Upper lobe of left lung (tissue), 6 donors: Measurements from ENCODE around the gene SNTG2. TPM values are rescaled to one million over a fixed set of nuclear protein-coding genes. Genes with fewer than 3 reads are reported as not detected.

Source experiments
- ATAC-seq, 2 donors: fragments of 200-7000 bp; cut with Tn5 transposase; one replicate each; pipeline ENCODE4 v1.9.1; 2022; ENCODE audit warnings: mild to moderate bottlenecking in 2 of 2, moderate library complexity in 2 of 2; ENCODE audit not compliant: low FRiP score in 2 of 2
- DNase-seq, 2 donors: peaks; one replicate each; pipeline ENCODE4 v3.0.0-alpha.2; 2019 to 2020
- H3K27ac ChIP-seq, 4 donors: fragments of 200-600 bp; sonication (generic); one replicate each; pipeline ENCODE4 v1.5.1; 2016 to 2019
- H3K27me3 ChIP-seq, 4 donors: fragments of 200-600 bp; sonication (generic); one replicate each; pipeline ENCODE4 v1.5.1; 2017 to 2019
- H3K36me3 ChIP-seq, 4 donors: fragments of 200-600 bp; sonication (generic); one replicate each; pipeline ENCODE4 v1.5.1; 2016 to 2019
- H3K4me1 ChIP-seq, 4 donors: fragments of 200-600 bp; sonication (generic); one replicate each; pipeline ENCODE4 v1.5.1; 2018 to 2019
- H3K4me3 ChIP-seq, 4 donors: fragments of 200-600 bp; sonication (generic); one replicate each; pipeline ENCODE4 v1.5.1; 2017 to 2019; ENCODE audit warnings: mild to moderate bottlenecking in 2 of 4, moderate library complexity in 1 of 4
- H3K9me3 ChIP-seq, 4 donors: fragments of 200-600 bp; sonication (generic); one replicate each; pipeline ENCODE4 v1.5.1; 2018 to 2019
- EP300 ChIP-seq, 4 donors: sonication (generic); formaldehyde crosslinking; IDR thresholded peaks; one replicate each; pipeline ENCODE4 v1.5.1; 2017; ENCODE audit warnings: antibody characterized with exemption in 4 of 4, control low read depth in 2 of 4
- POLR2A ChIP-seq, 4 donors: fragments of 450-650 bp; IDR thresholded peaks; one replicate each; pipeline ENCODE4 v1.5.1; 2016 to 2017; ENCODE audit warnings: antibody characterized with exemption in 4 of 4, mild to moderate bottlenecking in 2 of 4
- POLR2AphosphoS5 ChIP-seq, 2 donors: sonication (generic); formaldehyde crosslinking; IDR thresholded peaks; one replicate each; pipeline ENCODE4 v1.5.1; 2017; ENCODE audit warnings: antibody characterized with exemption in 2 of 2
- WGBS, 2 donors: methylation state at CpG; one replicate each; pipeline ENCODE4 v1.1.5; 2017 to 2018; 5-methylcytosine and 5-hydroxymethylcytosine counted together
- total RNA-seq, 6 donors: library from RNA; depleted of rRNA in 4 of 6; stranded (reverse); fragments of >200 nt in 4 of 6; gene quantifications; one replicate each; pipeline versions ENCODE4 v1.1.0 to v1.2.1, GENCODE V29; 2016 to 2021
- TF ChIP-seq, protein P1 (sequence below), 6 experiments: fragments of 450-650 bp in 4 of 6; fragments of 200-600 bp in 2 of 6; sonication (generic) in 2 of 6; IDR thresholded peaks; one replicate each; pipeline ENCODE4 v1.5.1; 2016 to 2019; ENCODE audit warnings: antibody characterized with exemption in 6 of 6
- donor health status: DM: no; HTN: no; CAD: no; lungs with moderate emphysema.
- donor health status: DM: no; HTN: yes; CAD: no; lungs with severe emphysema.

SNTG2 gene
- total RNA-seq, 6 donors from 2014 or later: 1.1 to 13.6 (median 3.0) TPM

DNA sequence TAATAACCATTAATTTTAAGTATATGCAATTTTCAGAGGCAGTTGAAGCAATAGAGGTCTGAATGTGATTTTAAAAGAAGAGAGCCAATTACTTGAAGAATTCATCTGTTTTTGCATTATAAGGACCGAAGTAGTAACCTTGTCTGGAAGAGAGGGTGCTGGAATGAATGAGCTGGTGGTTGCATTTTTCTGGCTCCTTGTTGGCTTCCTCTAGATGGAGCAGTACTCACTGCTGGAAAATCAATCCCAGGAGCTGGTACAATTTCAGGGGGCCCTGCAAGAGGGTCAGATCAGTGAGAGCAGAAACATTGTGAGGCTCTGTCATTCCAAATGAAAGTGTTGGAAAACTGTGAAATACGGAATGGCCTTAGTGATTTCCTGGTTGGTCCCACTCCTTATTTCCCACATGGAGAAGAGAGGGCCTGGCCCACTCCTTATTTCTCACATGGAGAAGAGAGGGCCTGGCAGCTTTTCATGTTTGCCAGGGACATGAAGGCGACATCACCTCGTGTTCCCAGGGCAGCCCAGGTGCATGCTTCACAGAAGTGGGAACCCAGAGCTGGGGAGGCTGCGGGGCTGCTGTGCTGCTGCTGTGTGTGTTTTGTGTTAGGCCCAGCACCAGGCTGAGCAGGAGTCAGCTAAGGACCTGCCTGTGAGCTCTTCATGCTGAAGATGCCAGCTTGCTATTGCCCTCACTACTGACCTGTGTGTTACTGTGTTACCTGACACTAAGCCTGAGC, 197.4 kb downstream of the SNTG2 start:
- H3K9me3 ChIP-seq: no peaks in the 10 kb centered on the region
- TF ChIP-seq POLR2A (IDR thresholded peaks at IDR 0.05) (no peak), EP300 (IDR thresholded peaks at IDR 0.05) (no peak), POLR2AphosphoS5 (IDR thresholded peaks at IDR 0.05) (no peak)
- TF ChIP-seq, protein P1, sequence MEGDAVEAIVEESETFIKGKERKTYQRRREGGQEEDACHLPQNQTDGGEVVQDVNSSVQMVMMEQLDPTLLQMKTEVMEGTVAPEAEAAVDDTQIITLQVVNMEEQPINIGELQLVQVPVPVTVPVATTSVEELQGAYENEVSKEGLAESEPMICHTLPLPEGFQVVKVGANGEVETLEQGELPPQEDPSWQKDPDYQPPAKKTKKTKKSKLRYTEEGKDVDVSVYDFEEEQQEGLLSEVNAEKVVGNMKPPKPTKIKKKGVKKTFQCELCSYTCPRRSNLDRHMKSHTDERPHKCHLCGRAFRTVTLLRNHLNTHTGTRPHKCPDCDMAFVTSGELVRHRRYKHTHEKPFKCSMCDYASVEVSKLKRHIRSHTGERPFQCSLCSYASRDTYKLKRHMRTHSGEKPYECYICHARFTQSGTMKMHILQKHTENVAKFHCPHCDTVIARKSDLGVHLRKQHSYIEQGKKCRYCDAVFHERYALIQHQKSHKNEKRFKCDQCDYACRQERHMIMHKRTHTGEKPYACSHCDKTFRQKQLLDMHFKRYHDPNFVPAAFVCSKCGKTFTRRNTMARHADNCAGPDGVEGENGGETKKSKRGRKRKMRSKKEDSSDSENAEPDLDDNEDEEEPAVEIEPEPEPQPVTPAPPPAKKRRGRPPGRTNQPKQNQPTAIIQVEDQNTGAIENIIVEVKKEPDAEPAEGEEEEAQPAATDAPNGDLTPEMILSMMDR (IDR thresholded peaks at IDR 0.05): no peak
- no peaks in the 10 kb centered on the region for H3K36me3 ChIP-seq
- peaks cover 0 to 2% (median 0%) of the 10 kb centered on the region in 4 donors for H3K4me1 ChIP-seq
- WGBS, 2 donors: 41 to 55% methylated on average over 5 of the region's 5 CpGs
- no peaks in the 10 kb centered on the region for H3K27me3 ChIP-seq
- DNase-seq: no peak
- no peak overlapping the region for H3K4me3 ChIP-seq
- no peak for ATAC-seq
- no peak overlapping the region for H3K27ac ChIP-seq

DNA sequence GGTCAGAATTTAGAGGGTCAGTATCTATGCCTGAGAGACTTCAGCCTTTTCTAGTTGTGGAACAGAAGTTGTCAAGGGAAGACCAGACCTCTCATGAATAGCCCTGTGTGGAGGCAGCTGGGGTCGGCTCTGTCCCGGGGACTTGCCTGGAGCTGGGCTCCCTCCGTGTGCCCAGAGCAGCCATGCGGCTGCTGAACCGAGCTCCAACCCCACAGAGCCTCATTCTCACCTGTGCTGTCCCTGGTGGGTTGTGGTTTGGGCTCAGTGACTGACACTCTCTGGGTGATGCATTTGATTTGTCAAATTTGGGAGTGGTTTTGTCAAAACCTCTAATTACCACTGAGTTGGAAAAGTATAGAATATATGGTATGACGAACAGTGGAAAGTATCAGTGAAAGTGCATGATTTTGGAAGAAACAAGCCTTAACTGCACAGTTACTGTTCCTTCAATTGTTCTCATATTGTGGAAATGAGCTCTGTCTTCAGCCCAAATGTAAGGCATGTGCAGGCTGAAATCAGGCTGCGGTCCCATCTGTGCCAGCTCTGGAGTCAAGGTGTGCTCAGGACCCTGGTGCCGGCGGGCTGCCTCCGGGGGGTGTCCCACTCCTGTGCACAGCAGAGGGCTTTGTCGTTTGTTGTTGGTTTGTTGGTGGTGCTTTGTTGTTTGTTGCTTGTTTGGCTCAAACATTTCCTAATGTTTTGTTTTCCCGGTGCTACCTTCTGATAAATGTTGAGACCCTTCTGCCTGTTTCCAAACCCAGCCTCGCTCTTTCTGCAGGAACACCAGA, 200.3 kb downstream of the SNTG2 start:
- H3K27me3 ChIP-seq: no peaks in the 10 kb centered on the region
- TF ChIP-seq POLR2A (IDR thresholded peaks at IDR 0.05) (no peak), EP300 (IDR thresholded peaks at IDR 0.05) (no peak), POLR2AphosphoS5 (IDR thresholded peaks at IDR 0.05) (no peak)
- TF ChIP-seq, protein P1 (IDR thresholded peaks at IDR 0.05): no peak
- H3K27ac ChIP-seq: no peak overlapping the region
- DNase-seq: peak in 1 of 2 donors; percentile 59
- H3K9me3 ChIP-seq: no peaks in the 10 kb centered on the region
- peaks cover 0 to 12% (median 7%) of the 10 kb centered on the region in 4 donors for H3K4me1 ChIP-seq
- H3K36me3 ChIP-seq: no peaks in the 10 kb centered on the region
- WGBS, 2 donors: 83 to 84% methylated on average over 8 to 13 of the region's 13 CpGs
- ATAC-seq: no peak
- no peak overlapping the region for H3K4me3 ChIP-seq

DNA sequence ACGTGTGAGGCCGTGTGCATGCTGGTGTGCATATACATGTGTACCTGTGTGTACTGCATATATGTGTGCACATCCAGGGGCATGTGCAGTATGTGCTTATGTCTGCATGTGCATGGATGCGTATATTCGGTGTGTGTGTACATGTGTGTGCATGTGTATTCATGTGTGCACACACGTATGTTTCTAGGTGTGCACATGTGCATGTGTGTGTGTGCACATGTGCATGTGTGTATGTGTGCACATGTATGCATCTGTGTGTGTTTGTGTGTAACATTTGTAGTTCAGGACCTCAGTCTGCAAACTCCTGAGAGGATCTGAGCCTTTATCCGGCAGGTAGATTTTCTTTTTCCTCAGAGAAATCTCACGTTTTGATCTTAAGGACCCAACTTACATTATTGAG, 201.7 kb downstream of the SNTG2 start:
- peaks cover 0 to 12% (median 7%) of the 10 kb centered on the region in 4 donors for H3K4me1 ChIP-seq
- WGBS, 2 donors: 82 to 87% methylated on average over 7 of the region's 7 CpGs
- ATAC-seq: no peak

DNA sequence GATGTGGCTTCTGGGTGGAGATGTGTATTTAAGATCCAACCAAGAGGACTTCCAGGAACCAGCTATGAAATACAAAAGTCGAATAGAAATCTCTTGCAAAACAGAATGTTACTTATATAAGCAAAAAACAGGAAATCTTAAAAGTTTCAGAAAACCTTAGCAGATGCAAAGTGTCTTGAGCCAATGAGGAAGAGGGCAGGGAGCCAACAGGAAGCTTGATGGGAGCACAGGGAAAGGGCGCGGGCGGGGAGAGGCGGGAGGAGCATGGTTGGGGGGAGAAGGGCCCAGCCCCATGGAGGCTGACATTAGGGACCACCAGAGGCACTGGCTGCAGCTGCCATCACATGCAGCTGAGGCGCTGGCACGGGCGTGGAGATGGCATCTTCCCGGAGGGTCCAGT, 203.3 kb downstream of the SNTG2 start:
- Histone ChIP-seq H3K27me3 (no peaks in the 10 kb centered on the region), H3K36me3 (no peaks in the 10 kb centered on the region), H3K4me1 (peaks cover 0 to 12% (median 7%) of the 10 kb centered on the region in 4 donors), H3K9me3 (no peaks in the 10 kb centered on the region), H3K27ac (no peak overlapping the region), H3K4me3 (no peak overlapping the region)
- TF ChIP-seq POLR2A (IDR thresholded peaks at IDR 0.05) (no peak), EP300 (IDR thresholded peaks at IDR 0.05) (no peak), POLR2AphosphoS5 (IDR thresholded peaks at IDR 0.05) (no peak)
- TF ChIP-seq, protein P1 (IDR thresholded peaks at IDR 0.05): no peak
- DNase-seq (peak in 1 of 2 donors; percentile 45), ATAC-seq (no peak)
- WGBS, 2 donors: 30 to 41% methylated on average over 9 of the region's 9 CpGs

More for the DNA sequence above, 201.7 kb downstream of the SNTG2 start:
- DNase-seq: no peak
- Histone ChIP-seq H3K27ac (no peak overlapping the region), H3K27me3 (no peaks in the 10 kb centered on the region), H3K4me3 (no peak overlapping the region), H3K9me3 (no peaks in the 10 kb centered on the region), H3K36me3 (no peaks in the 10 kb centered on the region)
- TF ChIP-seq, protein P1 (IDR thresholded peaks at IDR 0.05): no peak
- no peak for TF ChIP-seq POLR2AphosphoS5 (IDR thresholded peaks at IDR 0.05)
- TF ChIP-seq POLR2A (IDR thresholded peaks at IDR 0.05): no peak
- TF ChIP-seq EP300 (IDR thresholded peaks at IDR 0.05): no peak
